Rectal smooth muscle tissue (tissue), 1 donor: ENCODE results near the gene KRT13.

Source experiments
- H3K27ac ChIP-seq: one replicate; pipeline ENCODE4 v1.7.0; 2013; ENCODE audit warnings: low read depth, low read length, inconsistent platforms
- H3K27me3 ChIP-seq: one replicate; pipeline ENCODE4 v1.7.0; 2013; ENCODE audit warnings: low read length; ENCODE audit not compliant: control insufficient read depth, insufficient read depth
- H3K36me3 ChIP-seq: one replicate; pipeline ENCODE4 v1.7.0; 2013; ENCODE audit warnings: low read length; ENCODE audit not compliant: control insufficient read depth, insufficient read depth
- H3K4me1 ChIP-seq: one replicate; pipeline ENCODE4 v1.7.0; 2013; ENCODE audit warnings: low read length; ENCODE audit not compliant: control insufficient read depth, insufficient read depth
- H3K4me3 ChIP-seq: one replicate; pipeline ENCODE4 v1.7.0; 2013; ENCODE audit warnings: low read length
- H3K9ac ChIP-seq: one replicate; pipeline ENCODE4 v1.7.0; 2013; ENCODE audit warnings: low read length

The KRT13 gene

DNA sequence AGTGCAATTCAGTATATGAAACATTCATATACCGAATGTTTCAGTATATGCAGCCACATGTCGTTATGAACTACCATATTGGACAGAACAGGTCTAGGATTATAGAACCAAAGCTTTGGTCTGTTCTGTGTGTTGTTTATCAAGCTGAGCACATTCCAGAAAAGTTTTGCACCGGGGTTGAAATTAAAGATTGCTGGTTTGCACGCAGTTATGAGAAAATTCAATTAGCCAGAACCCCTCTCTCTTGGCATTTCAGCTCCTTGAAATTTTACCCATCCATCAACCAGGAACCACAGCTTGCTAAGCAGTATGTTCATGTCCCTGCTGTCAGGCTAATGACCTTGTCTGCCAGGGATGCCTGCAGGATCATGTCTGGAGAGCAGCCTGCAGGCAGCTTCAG is 47.7 kb downstream of the KRT13 start:
- no peaks in the 10 kb centered on the region for H3K36me3 ChIP-seq
- H3K27me3 ChIP-seq, result no peaks in the 10 kb centered on the region
- no peak overlapping the region for H3K4me3 ChIP-seq
- no peak overlapping the region for H3K9ac ChIP-seq
- no peak overlapping the region for H3K27ac ChIP-seq
- no peaks in the 10 kb centered on the region for H3K4me1 ChIP-seq

- no peak overlapping the region for H3K9ac ChIP-seq
- no peaks in the 10 kb centered on the region for H3K36me3 ChIP-seq
- no peak overlapping the region for H3K27ac ChIP-seq
- no peaks in the 10 kb centered on the region for H3K27me3 ChIP-seq
- H3K4me3 ChIP-seq, result no peak overlapping the region
- no peaks in the 10 kb centered on the region for H3K4me1 ChIP-seq
Observed at GRCh38 chr17:41456204-41456603, 49.2 kb downstream of the KRT13 start.

- Histone ChIP-seq H3K36me3 (no peaks in the 10 kb centered on the region), H3K27ac (no peak overlapping the region), H3K4me1 (no peaks in the 10 kb centered on the region), H3K4me3 (no peak overlapping the region), H3K9ac (no peak overlapping the region), H3K27me3 (no peaks in the 10 kb centered on the region)
Observed at GRCh38 chr17:41455236-41455635, 50.2 kb downstream of the KRT13 start.

GRCh38 chr17:41453066-41453465 is 52.3 kb downstream of the KRT13 start:
- H3K36me3 ChIP-seq, result no peaks in the 10 kb centered on the region

DNA sequence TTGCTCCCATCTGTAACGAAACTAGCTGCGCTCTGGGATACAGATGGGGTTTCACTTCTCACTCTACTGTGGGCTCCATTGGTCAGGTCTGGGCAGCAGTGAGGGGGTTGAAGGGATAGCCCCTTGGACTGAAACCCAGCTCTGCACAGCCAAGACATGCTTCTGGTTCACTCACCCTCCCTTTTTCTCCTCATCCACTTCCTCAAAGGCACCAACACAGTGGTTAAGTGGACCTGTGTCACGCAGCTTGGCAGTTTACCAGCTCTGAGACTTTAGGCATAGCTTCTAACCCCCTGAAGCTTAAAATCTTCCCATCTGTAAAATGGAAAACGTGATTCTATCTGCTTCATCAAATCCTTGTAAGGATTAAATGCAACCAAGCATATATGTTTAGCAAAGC is 53.1 kb downstream of the KRT13 start:
- H3K27me3 ChIP-seq, result no peaks in the 10 kb centered on the region
- H3K27ac ChIP-seq, result no peak overlapping the region
- no peak overlapping the region for H3K4me3 ChIP-seq
- H3K4me1 ChIP-seq, result no peaks in the 10 kb centered on the region
- H3K36me3 ChIP-seq, result no peaks in the 10 kb centered on the region
- no peak overlapping the region for H3K9ac ChIP-seq

More at GRCh38 chr17:41453066-41453465, 52.3 kb downstream of the KRT13 start:
- Histone ChIP-seq H3K9ac (no peak overlapping the region), H3K4me3 (no peak overlapping the region), H3K27ac (no peak overlapping the region), H3K27me3 (no peaks in the 10 kb centered on the region), H3K4me1 (no peaks in the 10 kb centered on the region)

GRCh38 chr17:41451154-41451728 is 54.2 kb downstream of the KRT13 start:
- H3K9ac ChIP-seq, result no peak overlapping the region
- H3K4me1 ChIP-seq, result no peaks in the 10 kb centered on the region
- H3K27ac ChIP-seq, result no peak overlapping the region
- no peaks in the 10 kb centered on the region for H3K36me3 ChIP-seq
- no peak overlapping the region for H3K4me3 ChIP-seq
- no peaks in the 10 kb centered on the region for H3K27me3 ChIP-seq
